HepG2 (cell line): ENCODE results near the gene PTPA. TPM values are rescaled to one million over a fixed set of nuclear protein-coding genes. Genes with fewer than 3 reads are reported as not detected.

Source experiments
- ADNP ChIP-seq: sonication (generic); formaldehyde crosslinking; IDR thresholded peaks from 2 replicates; pipeline ENCODE4 v1.4.0; 2020; ENCODE audit warnings: missing genetic modification reagents
- ARNTL ChIP-seq: sonication (generic); formaldehyde crosslinking; IDR thresholded peaks from 2 replicates; pipeline ENCODE4 v1.4.0; 2020; ENCODE audit warnings: mild to moderate bottlenecking, missing genetic modification reagents
- CHD2 ChIP-seq: IDR thresholded peaks from 2 replicates; pipeline ENCODE4 v1.6.1; 2011; ENCODE audit warnings: low read depth, low read length, improper control_type of control experiment
- ELK4 ChIP-seq: sonication (generic); formaldehyde crosslinking; IDR thresholded peaks from 2 replicates; pipeline ENCODE4 v1.9.0; 2021; ENCODE audit warnings: missing genetic modification reagents, borderline replicate concordance
- ETV5 ChIP-seq: IDR thresholded peaks from 2 replicates; pipeline ENCODE4 v1.6.1; 2018; ENCODE audit warnings: missing biosample characterization, missing genetic modification reagents, inconsistent platforms, borderline replicate concordance
- HMG20A ChIP-seq: IDR thresholded peaks from 2 replicates; pipeline ENCODE4 v1.6.1; 2016; ENCODE audit warnings: borderline replicate concordance
- HOXA3 ChIP-seq: sonication (generic); formaldehyde crosslinking; IDR thresholded peaks from 2 replicates; pipeline ENCODE4 v1.5.0; 2020; ENCODE audit warnings: missing genetic modification reagents
- MED1 ChIP-seq: sonication (generic); formaldehyde crosslinking; IDR thresholded peaks from 2 replicates; pipeline ENCODE4 v1.4.0; 2020; ENCODE audit warnings: missing genetic modification reagents
- NCOA2 ChIP-seq: sonication (generic); formaldehyde crosslinking; IDR thresholded peaks from 2 replicates; pipeline ENCODE4 v1.8.0; 2022; ENCODE audit warnings: inconsistent platforms
- NR2F6 ChIP-seq, 2 experiments: IDR thresholded peaks; 2 replicates each; pipeline ENCODE4 v1.6.1; 2016; ENCODE audit warnings: antibody characterized with exemption in 1 of 2, mild to moderate bottlenecking in 1 of 2
- PCBP1 ChIP-seq: fragments of 200-400 bp; formaldehyde crosslinking; IDR thresholded peaks from 2 replicates; pipeline ENCODE4 v1.6.1; 2017; ENCODE audit warnings: mild to moderate bottlenecking, low read depth, low read length, borderline replicate concordance
- POLR2A ChIP-seq, 2 experiments: IDR thresholded peaks; 2 replicates each; pipeline ENCODE4 v1.6.1; 2011; ENCODE audit warnings: low read depth in 2 of 2, low read length in 2 of 2, mild to moderate bottlenecking in 1 of 2, moderate library complexity in 1 of 2; ENCODE audit not compliant: insufficient read depth in 1 of 2
- RXRA ChIP-seq: sonication (generic); formaldehyde crosslinking; IDR thresholded peaks from 2 replicates; pipeline ENCODE4 v1.5.1; 2020; ENCODE audit warnings: missing genetic modification reagents
- SIN3B ChIP-seq: fragments of 150-350 bp; IDR thresholded peaks from 2 replicates; pipeline ENCODE4 v1.6.1; 2014; ENCODE audit warnings: low read length
- SIX1 ChIP-seq: sonication (generic); formaldehyde crosslinking; IDR thresholded peaks from 2 replicates; pipeline ENCODE4 v1.4.0; 2020; ENCODE audit warnings: missing genetic modification reagents, borderline replicate concordance
- TEF ChIP-seq: sonication (generic); formaldehyde crosslinking; IDR thresholded peaks from 2 replicates; pipeline ENCODE4 v1.5.0; 2020; ENCODE audit warnings: missing genetic modification reagents
- ZKSCAN1 ChIP-seq: fragments of 150-350 bp; IDR thresholded peaks from 2 replicates; pipeline ENCODE4 v1.6.1; 2014; ENCODE audit warnings: low read length
- ZNF282 ChIP-seq: fragments of 450-650 bp; IDR thresholded peaks from 2 replicates; pipeline ENCODE4 v1.6.1; 2018; ENCODE audit not compliant: partially characterized antibody
- ZNF556 ChIP-seq: sonication (generic); formaldehyde crosslinking; IDR thresholded peaks from 2 replicates; pipeline ENCODE4 v1.4.0; 2020; ENCODE audit warnings: mild to moderate bottlenecking, missing genetic modification reagents, borderline replicate concordance
- ZNF577 ChIP-seq: sonication (generic); formaldehyde crosslinking; IDR thresholded peaks from 2 replicates; pipeline ENCODE4 v1.4.0; 2020; ENCODE audit warnings: mild to moderate bottlenecking, low read depth, missing genetic modification reagents, borderline replicate concordance
- ZNF660 ChIP-seq: sonication (generic); formaldehyde crosslinking; IDR thresholded peaks from 2 replicates; pipeline ENCODE4 v1.5.1; 2020; ENCODE audit warnings: mild to moderate bottlenecking, low read depth, missing genetic modification reagents, borderline replicate concordance
- ZNF747 ChIP-seq: sonication (generic); formaldehyde crosslinking; IDR thresholded peaks from 2 replicates; pipeline ENCODE4 v1.8.1; 2023; ENCODE audit warnings: missing genetic modification reagents, mild to moderate bottlenecking, borderline replicate concordance
- polyA plus RNA-seq, 8 experiments: library from polyadenylated mRNA; depleted of rRNA in 3 of 8; stranded (reverse) in 7 of 8; unstranded in 1 of 8; fragments of >200 nt; fragmentation: Illumina TruSeq in 4 of 8; extraction: Trizol in 4 of 8; gene quantifications; 2 replicates each; pipeline versions ENCODE4 v1.2.1 to v1.2.3, GENCODE V29; 2011 to 2016; ENCODE audit warnings: low read depth in 4 of 8, missing spikeins in 1 of 8, mixed read lengths in 1 of 8; ENCODE audit not compliant: insufficient read depth in 1 of 8
- total RNA-seq, 5 experiments: library from RNA; depleted of rRNA; stranded (reverse); fragments of >200 nt; fragmentation: Illumina TruSeq; extraction: Trizol; gene quantifications; 2 replicates each; pipeline ENCODE4 v1.2.3, GENCODE V29; 2016; ENCODE audit warnings: low read depth in 1 of 5
- TF ChIP-seq, protein P1 (sequence below): sonication (generic); formaldehyde crosslinking; IDR thresholded peaks from 2 replicates; pipeline ENCODE4 v1.5.1; 2020; ENCODE audit warnings: missing genetic modification reagents, mild to moderate bottlenecking, borderline replicate concordance
- TF ChIP-seq, protein P2 (sequence below): sonication (generic); formaldehyde crosslinking; IDR thresholded peaks from 2 replicates; pipeline ENCODE4 v1.8.0; 2022; ENCODE audit warnings: missing genetic modification reagents, mild to moderate bottlenecking, inconsistent platforms, borderline replicate concordance
- TF ChIP-seq, protein P3 (sequence below): sonication (generic); IDR thresholded peaks from 2 replicates; pipeline ENCODE4 v1.6.1; 2016; ENCODE audit warnings: low read depth, borderline replicate concordance

PTPA gene
- total and polyA plus RNA-seq, 2 of the 13 experiments (the other 11 are each of a cell fraction or from before 2014, with no cell fraction given), result 79.3 to 105 TPM

GRCh38 chr9:129064499-129064908 lies 46.7 kb upstream of the PTPA start (continued):
- TF ChIP-seq, protein P1, sequence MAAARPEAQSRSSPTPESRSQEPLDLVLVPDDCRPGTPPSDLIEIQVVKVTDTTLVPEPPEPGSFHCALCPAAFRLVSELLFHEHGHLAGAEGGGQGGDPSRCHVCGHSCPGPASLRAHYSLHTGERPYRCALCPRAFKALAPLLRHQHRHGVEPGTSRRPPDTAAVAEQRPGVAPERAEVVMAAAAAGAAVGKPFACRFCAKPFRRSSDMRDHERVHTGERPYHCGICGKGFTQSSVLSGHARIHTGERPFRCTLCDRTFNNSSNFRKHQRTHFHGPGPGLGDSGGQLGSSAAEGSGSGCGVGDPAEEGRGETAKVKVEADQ (CRISPR knock-in tag), result no peak
- TF ChIP-seq ZNF660 (CRISPR knock-in tag), result no peak
- no peak for TF ChIP-seq SIN3B
- peak; percentile 36; the same call in 1 of the 2 replicates for TF ChIP-seq HMG20A (CRISPR knock-in tag)
- TF ChIP-seq, protein P2, sequence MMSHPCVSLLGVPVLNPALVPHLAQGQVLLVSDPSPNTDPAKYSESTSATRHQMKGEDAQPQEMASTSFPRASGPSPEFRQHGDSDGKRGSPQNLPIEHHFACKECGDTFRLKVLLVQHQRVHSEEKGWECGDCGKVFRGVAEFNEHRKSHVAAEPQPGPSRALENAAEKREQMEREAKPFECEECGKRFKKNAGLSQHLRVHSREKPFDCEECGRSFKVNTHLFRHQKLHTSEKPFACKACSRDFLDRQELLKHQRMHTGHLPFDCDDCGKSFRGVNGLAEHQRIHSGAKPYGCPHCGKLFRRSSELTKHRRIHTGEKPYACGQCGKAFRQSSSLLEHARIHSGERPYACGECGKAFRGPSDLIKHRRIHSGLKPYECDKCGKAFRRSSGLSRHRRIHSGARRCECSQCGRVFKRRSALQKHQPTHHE (CRISPR knock-in tag), result no peak; the same call in 1 of the 2 replicates
- TF ChIP-seq PCBP1, result no peak
- peak; percentile 84 for TF ChIP-seq NR2F6 (IDR thresholded peaks at IDR 0.05)
- peak; percentile 92 for TF ChIP-seq NR2F6 (CRISPR knock-in tag; IDR thresholded peaks at IDR 0.05)
- peak; percentile 80 for TF ChIP-seq NCOA2
- TF ChIP-seq ZNF282, result no peak
- no peak for TF ChIP-seq TEF (CRISPR knock-in tag)
- TF ChIP-seq, protein P3, sequence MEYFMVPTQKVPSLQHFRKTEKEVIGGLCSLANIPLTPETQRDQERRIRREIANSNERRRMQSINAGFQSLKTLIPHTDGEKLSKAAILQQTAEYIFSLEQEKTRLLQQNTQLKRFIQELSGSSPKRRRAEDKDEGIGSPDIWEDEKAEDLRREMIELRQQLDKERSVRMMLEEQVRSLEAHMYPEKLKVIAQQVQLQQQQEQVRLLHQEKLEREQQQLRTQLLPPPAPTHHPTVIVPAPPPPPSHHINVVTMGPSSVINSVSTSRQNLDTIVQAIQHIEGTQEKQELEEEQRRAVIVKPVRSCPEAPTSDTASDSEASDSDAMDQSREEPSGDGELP, result peak; percentile 91
- peak; percentile 74 for TF ChIP-seq ARNTL (CRISPR knock-in tag)
- TF ChIP-seq ZKSCAN1, result no peak
- TF ChIP-seq SIX1 (CRISPR knock-in tag), result peak; percentile 59; the same call in 1 of the 2 replicates
- TF ChIP-seq ZNF747 (CRISPR knock-in tag), result peak; percentile 72; the same call in 1 of the 2 replicates
- no peak for TF ChIP-seq ADNP (CRISPR knock-in tag)
- no peak for TF ChIP-seq CHD2
- TF ChIP-seq RXRA (CRISPR knock-in tag), result peak; percentile 96
- no peak for TF ChIP-seq ELK4
- TF ChIP-seq POLR2A (IDR thresholded peaks at IDR 0.05; ENCODE audit: insufficient read depth in 1 of 2, low read depth in 2 of 2, low read length in 2 of 2), result peak; percentile 33 to 59; a peak in 1 of 4 replicates
- TF ChIP-seq ZNF577, result no peak
- TF ChIP-seq ETV5, result peak; percentile 38; the same call in 1 of the 2 replicates
- peak; percentile 80; the same call in 1 of the 2 replicates for TF ChIP-seq HOXA3 (CRISPR knock-in tag)
- TF ChIP-seq ZNF556 (CRISPR knock-in tag), result peak; percentile 97; the same call in 1 of the 2 replicates
- TF ChIP-seq MED1 (CRISPR knock-in tag), result peak; percentile 76
